Adipose tissue (tissue), 3 donors: ENCODE data around the gene C5orf15. TPM values are rescaled to one million over a fixed set of nuclear protein-coding genes. Genes with fewer than 3 reads are reported as not detected.
"Not testable (repeated sequence)": the region's sequence is repeated elsewhere in the genome, so short reads cannot be mapped to it uniquely, and the experiment has no call there.

ENCODE experiments used
- H3K27ac ChIP-seq: one replicate; pipeline ENCODE4 v1.5.1; 2013; ENCODE audit warnings: low read depth, low read length
- whole genome bisulfite sequencing, 3 donors: extraction: QIAGEN DNeasy Blood & Tissue Kit; methylation state at CpG; one replicate each; pipeline ENCODE4 v1.1.7; 2013; 5-methylcytosine and 5-hydroxymethylcytosine counted together
- polyA plus RNA-seq, 3 donors: library from polyadenylated mRNA; stranded (reverse); fragments of 200-250 nt; gene quantifications; one replicate each; pipeline ENCODE4 v1.2.3, GENCODE V29; 2013
- donor health status: healthy with polysubstance abuse.
- donor health status: Bipolar disorder and iron deficiency.
- donor health status: healthy.

The C5orf15 gene
- polyA plus RNA-seq, 3 donors: 17.0 to 29.5 (median 17.7) TPM

- H3K27ac ChIP-seq: no peak overlapping the region
- WGBS, 3 donors: 38 to 71% (median 67%) methylated on average over 7 of the region's 7 CpGs
Measured at GRCh38 chr5:133995883-133996563, 27.6 kb upstream of the C5orf15 start.

- 52 to 79% (median 76%) methylated on average over 8 of the region's 8 CpGs for WGBS, 3 donors
- no peak overlapping the region for H3K27ac ChIP-seq
Measured at GRCh38 chr5:133995341-133995740, 26.9 kb upstream of the C5orf15 start.

- H3K27ac ChIP-seq: no peak overlapping the region
- WGBS, 3 donors: 43 to 90% (median 90%) methylated on average over 6 of the region's 6 CpGs
Measured at GRCh38 chr5:133994990-133995333, 26.5 kb upstream of the C5orf15 start.

GRCh38 chr5:133994297-133994989, 26.0 kb upstream of the C5orf15 start:
- no peak overlapping the region for H3K27ac ChIP-seq

GRCh38 chr5:133993185-133993936, 24.9 kb upstream of the C5orf15 start:
- H3K27ac ChIP-seq: no peak overlapping the region
- 31 to 72% (median 64%) methylated on average over 2 of the region's 2 CpGs for WGBS, 3 donors

More at GRCh38 chr5:133994297-133994989, 26.0 kb upstream of the C5orf15 start:
- WGBS, 3 donors: 55 to 81% (median 78%) methylated on average over 9 of the region's 9 CpGs

- 35 to 79% (median 73%) methylated on average over 8 of the region's 8 CpGs for WGBS, 3 donors
- no peak overlapping the region for H3K27ac ChIP-seq
Measured at GRCh38 chr5:133992429-133993155, 24.2 kb upstream of the C5orf15 start.

GRCh38 chr5:133991171-133991910, 22.9 kb upstream of the C5orf15 start:
- WGBS, 3 donors: 89 to 96% (median 95%) methylated on average over 5 of the region's 5 CpGs
- H3K27ac ChIP-seq: no peak overlapping the region

- 69 to 81% (median 80%) methylated on average over 6 of the region's 6 CpGs for WGBS, 3 donors
Measured at GRCh38 chr5:133990396-133990795, 22.0 kb upstream of the C5orf15 start.

GRCh38 chr5:133985540-133986180, 17.2 kb upstream of the C5orf15 start:
- H3K27ac ChIP-seq: no peak overlapping the region
- 85 to 90% (median 86%) methylated on average over 3 of the region's 3 CpGs for WGBS, 3 donors

More at GRCh38 chr5:133990396-133990795, 22.0 kb upstream of the C5orf15 start:
- H3K27ac ChIP-seq: no peak overlapping the region

GRCh38 chr5:133983674-133984073, 15.2 kb upstream of the C5orf15 start:
- H3K27ac ChIP-seq: no peak overlapping the region
- WGBS, 3 donors: 83 to 90% (median 88%) methylated on average over 5 of the region's 5 CpGs

GRCh38 chr5:133981714-133982113, 13.3 kb upstream of the C5orf15 start:
- H3K27ac ChIP-seq: no peak overlapping the region
- 36 to 48% (median 41%) methylated on average over 1 of the region's 1 CpG for WGBS, 3 donors

GRCh38 chr5:133980652-133981051, 12.2 kb upstream of the C5orf15 start:
- no peak overlapping the region for H3K27ac ChIP-seq
- WGBS, 3 donors: 64 to 89% (median 73%) methylated on average over 7 of the region's 7 CpGs

- H3K27ac ChIP-seq: no peak overlapping the region
- 74 to 92% (median 80%) methylated on average over 3 of the region's 3 CpGs for WGBS, 3 donors
Measured at GRCh38 chr5:133978943-133979342, 10.5 kb upstream of the C5orf15 start.

- WGBS, 3 donors: 60 to 83% (median 67%) methylated on average over 1 of the region's 1 CpG
- H3K27ac ChIP-seq: no peak overlapping the region
Measured at GRCh38 chr5:133977858-133978257, 9.4 kb upstream of the C5orf15 start.

- 80 to 89% (median 85%) methylated on average over 5 of the region's 5 CpGs for WGBS, 3 donors
Measured at GRCh38 chr5:133977161-133977787, 8.8 kb upstream of the C5orf15 start.

GRCh38 chr5:133975546-133975945, 7.1 kb upstream of the C5orf15 start:
- not testable (repeated sequence) for H3K27ac ChIP-seq
- 94 to 97% (median 95%) methylated on average over 16 of the region's 16 CpGs for WGBS, 3 donors

More at GRCh38 chr5:133977161-133977787, 8.8 kb upstream of the C5orf15 start:
- H3K27ac ChIP-seq: no peak overlapping the region

- no peak overlapping the region for H3K27ac ChIP-seq
- WGBS, 3 donors: 75 to 91% (median 85%) methylated on average over 6 of the region's 6 CpGs
Measured at GRCh38 chr5:133974142-133974541, 5.7 kb upstream of the C5orf15 start.
